Activated naive CD4-positive, alpha-beta T cell treated with anti-CD3 and anti-CD28 coated beads, Interleukin-2, amount 50 U/mL, for 24 hours (primary cell): ENCODE data around the gene KIF4B.
"Not testable (repeated sequence)": the region's sequence is repeated elsewhere in the genome, so short reads cannot be mapped to it uniquely, and the experiment has no call there.

ENCODE experiments used
- H3K27ac Mint-ChIP-seq: one replicate; pipeline ENCODE4 v1.8.0; 2021; ENCODE audit warnings: mild to moderate bottlenecking, mixed read lengths
- H3K27me3 Mint-ChIP-seq: one replicate; pipeline ENCODE4 v1.8.0; 2021; ENCODE audit warnings: mixed read lengths
- H3K36me3 Mint-ChIP-seq: one replicate; pipeline ENCODE4 v1.8.0; 2021; ENCODE audit warnings: mixed read lengths
- H3K4me1 Mint-ChIP-seq: one replicate; pipeline ENCODE4 v1.8.0; 2021; ENCODE audit warnings: mixed read lengths
- H3K4me3 Mint-ChIP-seq: one replicate; pipeline ENCODE4 v1.8.0; 2021; ENCODE audit warnings: mild to moderate bottlenecking, mixed read lengths
- H3K9me3 Mint-ChIP-seq: one replicate; pipeline ENCODE4 v1.8.0; 2021; ENCODE audit warnings: mixed read lengths

Gene KIF4B

GRCh38 chr5:154997746-154998145 lies 15.8 kb upstream of the KIF4B start:
- Mint-ChIP-seq H3K9me3 (no peaks in the 10 kb centered on the region), H3K4me1 (no peaks in the 10 kb centered on the region), H3K27ac (no peak overlapping the region), H3K4me3 (no peak overlapping the region), H3K36me3 (peaks cover 1% of the 10 kb centered on the region), H3K27me3 (peaks cover 15% of the 10 kb centered on the region)

DNA sequence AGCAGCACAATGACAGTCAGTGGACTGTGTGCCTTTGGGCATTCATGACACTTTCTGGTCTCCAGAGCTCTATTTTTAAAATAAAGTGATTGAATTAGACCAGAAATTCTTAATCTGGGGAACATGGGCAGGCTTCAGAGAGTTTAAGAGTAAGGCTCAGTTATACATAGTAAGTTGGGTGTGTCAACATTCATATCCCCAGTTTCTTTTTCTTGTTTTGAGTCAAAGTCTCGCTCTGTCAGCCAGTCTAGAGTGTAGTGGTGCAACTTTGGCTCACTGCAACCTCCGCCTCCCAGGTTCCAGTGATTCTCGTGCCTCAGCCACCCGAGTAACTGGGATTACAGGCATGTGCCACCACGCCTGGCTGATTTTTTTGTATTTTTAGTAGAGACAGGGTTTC lies 13.7 kb upstream of the KIF4B start:
- no peak overlapping the region for H3K27ac Mint-ChIP-seq

GRCh38 chr5:155001523-155001922 lies 12.0 kb upstream of the KIF4B start:
- no peaks in the 10 kb centered on the region for H3K9me3 Mint-ChIP-seq
- no peak overlapping the region for H3K4me3 Mint-ChIP-seq
- H3K36me3 Mint-ChIP-seq, result peaks cover 1% of the 10 kb centered on the region
- H3K27ac Mint-ChIP-seq, result no peak overlapping the region
- H3K27me3 Mint-ChIP-seq, result peaks cover 23% of the 10 kb centered on the region
- no peaks in the 10 kb centered on the region for H3K4me1 Mint-ChIP-seq

More for the DNA sequence above, 13.7 kb upstream of the KIF4B start:
- Mint-ChIP-seq H3K4me3 (no peak overlapping the region), H3K4me1 (no peaks in the 10 kb centered on the region), H3K36me3 (peaks cover 1% of the 10 kb centered on the region), H3K9me3 (no peaks in the 10 kb centered on the region), H3K27me3 (peaks cover 17% of the 10 kb centered on the region)

DNA sequence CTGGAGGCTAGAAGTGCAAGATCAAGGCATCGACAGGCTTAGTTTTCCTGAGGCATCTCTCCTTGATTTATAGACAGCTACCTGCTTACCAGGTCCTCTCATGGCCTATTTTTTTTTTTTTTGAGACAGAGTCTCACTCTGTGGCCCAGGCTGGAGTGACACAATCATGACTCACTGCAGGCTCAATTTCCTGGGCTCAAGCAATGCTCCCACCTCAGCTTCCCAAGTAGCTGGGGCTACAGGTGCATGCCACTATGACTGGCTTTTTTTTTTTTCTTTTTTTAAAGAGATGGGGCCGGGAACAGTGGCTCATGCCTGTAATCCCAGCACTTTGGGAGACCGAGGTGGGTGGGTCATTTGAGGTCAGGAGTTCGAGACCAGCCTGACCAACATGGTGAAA lies 10.8 kb upstream of the KIF4B start:
- H3K4me3 Mint-ChIP-seq, H3K4me1 Mint-ChIP-seq, H3K36me3 Mint-ChIP-seq, H3K27ac Mint-ChIP-seq, H3K9me3 Mint-ChIP-seq: not testable (repeated sequence)
- H3K27me3 Mint-ChIP-seq, result peaks cover 29% of the 10 kb centered on the region

GRCh38 chr5:155004138-155004744 lies 9.3 kb upstream of the KIF4B start:
- no peaks in the 10 kb centered on the region for H3K4me1 Mint-ChIP-seq
- no peak overlapping the region for H3K27ac Mint-ChIP-seq
- H3K36me3 Mint-ChIP-seq, result no peaks in the 10 kb centered on the region
- no peaks in the 10 kb centered on the region for H3K9me3 Mint-ChIP-seq
- H3K27me3 Mint-ChIP-seq, result peaks cover 25% of the 10 kb centered on the region
- no peak overlapping the region for H3K4me3 Mint-ChIP-seq

- H3K36me3 Mint-ChIP-seq, H3K9me3 Mint-ChIP-seq, H3K4me3 Mint-ChIP-seq, H3K4me1 Mint-ChIP-seq, H3K27ac Mint-ChIP-seq: not testable (repeated sequence)
- H3K27me3 Mint-ChIP-seq, result peaks cover 21% of the 10 kb centered on the region
Measured at GRCh38 chr5:155006265-155006664, 7.3 kb upstream of the KIF4B start.

GRCh38 chr5:155008669-155009068 lies 4.9 kb upstream of the KIF4B start:
- H3K4me3 Mint-ChIP-seq, result no peak overlapping the region
- no peak overlapping the region for H3K27ac Mint-ChIP-seq
- peaks cover 30% of the 10 kb centered on the region for H3K27me3 Mint-ChIP-seq
- no peaks in the 10 kb centered on the region for H3K36me3 Mint-ChIP-seq
- H3K4me1 Mint-ChIP-seq, result no peaks in the 10 kb centered on the region
- no peaks in the 10 kb centered on the region for H3K9me3 Mint-ChIP-seq

DNA sequence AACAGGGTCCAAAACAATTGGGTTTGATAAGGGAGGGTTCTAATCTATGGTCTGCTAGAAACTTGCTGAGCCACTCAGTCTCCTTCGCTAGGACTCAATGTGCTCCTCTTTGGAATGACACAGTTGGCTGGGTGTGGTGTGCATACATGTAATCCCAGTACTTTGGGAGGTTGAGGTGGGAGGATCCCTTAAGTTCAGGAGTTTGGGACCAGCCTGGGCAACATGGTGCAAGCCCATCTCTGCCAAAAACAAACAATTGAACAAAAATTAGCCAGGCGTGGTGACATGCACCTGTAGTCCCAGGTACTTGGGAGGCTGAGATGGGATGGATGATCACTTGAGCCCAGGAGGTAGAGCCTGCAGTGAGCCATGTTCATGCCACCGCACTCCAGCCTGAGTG lies 2.7 kb upstream of the KIF4B start:
- H3K27me3 Mint-ChIP-seq, result peaks cover 38% of the 10 kb centered on the region
- no peak overlapping the region for H3K4me3 Mint-ChIP-seq
- H3K9me3 Mint-ChIP-seq, result no peaks in the 10 kb centered on the region
- no peaks in the 10 kb centered on the region for H3K36me3 Mint-ChIP-seq
- no peak overlapping the region for H3K27ac Mint-ChIP-seq
- no peaks in the 10 kb centered on the region for H3K4me1 Mint-ChIP-seq

- Mint-ChIP-seq H3K27me3 (peaks cover 34% of the 10 kb centered on the region), H3K4me3 (no peak overlapping the region), H3K4me1 (no peaks in the 10 kb centered on the region)
Measured at GRCh38 chr5:155015239-155015638, 1.7 kb downstream of the KIF4B start.

DNA sequence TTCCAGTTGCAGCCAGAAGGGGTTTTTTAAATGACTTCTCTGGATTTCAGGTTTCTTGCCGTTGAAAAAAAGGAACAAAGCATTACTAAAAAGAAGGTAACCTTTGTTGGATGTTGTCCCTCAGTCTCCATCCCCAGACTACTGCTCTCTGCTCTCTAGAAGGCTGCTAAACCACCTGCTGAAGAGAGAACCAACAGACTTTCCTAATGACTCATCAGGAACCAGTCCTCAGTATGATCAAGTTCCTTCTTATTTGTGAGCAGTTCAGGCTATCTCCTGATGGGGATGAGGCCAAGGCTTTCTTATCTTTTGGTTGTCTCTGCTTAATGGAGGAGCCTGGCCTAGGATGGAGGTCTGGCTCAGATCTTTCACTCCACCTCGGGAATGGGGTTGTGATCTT lies 4.1 kb downstream of the KIF4B start:
- H3K27me3 Mint-ChIP-seq, result peaks cover 27% of the 10 kb centered on the region
- H3K27ac Mint-ChIP-seq, result no peak overlapping the region
- no peaks in the 10 kb centered on the region for H3K36me3 Mint-ChIP-seq
- no peaks in the 10 kb centered on the region for H3K4me1 Mint-ChIP-seq
- H3K9me3 Mint-ChIP-seq, result no peaks in the 10 kb centered on the region
- no peak overlapping the region for H3K4me3 Mint-ChIP-seq

More at GRCh38 chr5:155015239-155015638, 1.7 kb downstream of the KIF4B start:
- no peaks in the 10 kb centered on the region for H3K36me3 Mint-ChIP-seq
- no peak overlapping the region for H3K27ac Mint-ChIP-seq
- no peaks in the 10 kb centered on the region for H3K9me3 Mint-ChIP-seq

GRCh38 chr5:155019601-155020226 lies 6.2 kb downstream of the KIF4B start:
- no peaks in the 10 kb centered on the region for H3K9me3 Mint-ChIP-seq
- H3K4me1 Mint-ChIP-seq, result no peaks in the 10 kb centered on the region
- H3K4me3 Mint-ChIP-seq, result no peak overlapping the region
- H3K36me3 Mint-ChIP-seq, result no peaks in the 10 kb centered on the region
- no peak overlapping the region for H3K27ac Mint-ChIP-seq
- H3K27me3 Mint-ChIP-seq, result peaks cover 16% of the 10 kb centered on the region

DNA sequence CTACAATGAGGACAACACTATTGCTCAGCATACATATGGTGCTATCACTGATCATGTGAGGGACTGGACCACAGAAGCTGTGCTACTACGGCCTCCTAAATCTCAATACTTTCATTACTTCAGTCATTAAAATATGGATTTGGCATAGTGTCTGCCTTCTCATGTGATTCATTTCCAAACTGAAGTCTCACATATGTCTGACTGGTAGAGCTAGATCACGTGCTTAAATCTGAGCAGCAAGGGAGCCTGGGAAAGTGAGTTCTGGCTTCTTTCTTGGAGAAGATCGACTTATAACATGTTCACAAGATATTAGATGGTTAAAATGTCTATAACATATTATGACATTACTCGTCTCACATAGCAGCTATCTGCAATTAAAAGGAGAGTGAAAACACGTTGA lies 8.3 kb downstream of the KIF4B start:
- Mint-ChIP-seq H3K4me1 (no peaks in the 10 kb centered on the region), H3K27me3 (peaks cover 12% of the 10 kb centered on the region), H3K27ac (no peak overlapping the region), H3K4me3 (no peak overlapping the region), H3K36me3 (no peaks in the 10 kb centered on the region), H3K9me3 (no peaks in the 10 kb centered on the region)

DNA sequence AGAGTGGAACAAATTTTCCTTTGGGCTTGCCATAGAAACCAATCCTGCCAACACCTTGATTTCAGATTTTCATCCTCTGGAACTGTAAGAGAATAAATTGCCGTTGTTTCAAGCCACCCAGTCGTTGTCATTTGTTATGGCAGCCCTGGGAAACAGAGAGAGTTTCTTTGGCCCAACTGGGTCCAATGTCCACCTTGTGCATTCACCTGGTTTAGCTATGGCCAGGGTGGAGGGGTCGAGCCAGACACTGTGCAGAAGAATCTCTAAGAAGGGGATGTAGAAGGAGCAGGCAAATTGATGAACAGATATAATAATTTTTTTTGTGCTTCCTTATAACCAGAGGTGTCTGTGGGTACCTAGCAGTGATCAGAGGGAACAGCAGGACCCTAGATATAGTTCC lies 9.8 kb downstream of the KIF4B start:
- Mint-ChIP-seq H3K36me3 (no peaks in the 10 kb centered on the region), H3K4me3 (no peak overlapping the region), H3K27ac (no peak overlapping the region), H3K9me3 (peaks cover 1% of the 10 kb centered on the region), H3K4me1 (no peaks in the 10 kb centered on the region), H3K27me3 (peaks cover 12% of the 10 kb centered on the region)

DNA sequence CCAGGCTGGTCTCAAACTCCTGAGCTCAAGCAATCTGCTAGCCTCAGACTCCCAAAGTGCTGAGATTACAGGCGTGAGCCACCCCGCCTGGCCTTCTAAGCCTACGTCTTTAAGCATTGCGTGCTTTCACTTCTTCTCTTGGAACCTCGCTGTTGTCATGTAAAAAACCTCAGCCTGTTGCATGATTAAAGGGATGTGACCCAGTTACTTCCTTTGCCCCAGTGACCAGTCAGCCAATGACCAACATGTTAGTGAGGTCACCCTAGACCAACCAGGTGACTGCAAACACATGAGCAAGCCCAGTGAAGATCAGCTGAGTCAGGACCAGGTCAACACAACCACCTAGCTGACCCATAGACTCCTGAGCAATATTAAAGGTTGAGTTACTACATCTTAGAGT lies 10.5 kb downstream of the KIF4B start:
- peaks cover 2% of the 10 kb centered on the region for H3K36me3 Mint-ChIP-seq
- no peak overlapping the region for H3K4me3 Mint-ChIP-seq
- peaks cover 8% of the 10 kb centered on the region for H3K9me3 Mint-ChIP-seq
- no peaks in the 10 kb centered on the region for H3K4me1 Mint-ChIP-seq
- H3K27ac Mint-ChIP-seq, result no peak overlapping the region
- H3K27me3 Mint-ChIP-seq, result peaks cover 7% of the 10 kb centered on the region

GRCh38 chr5:155025895-155026294 lies 12.3 kb downstream of the KIF4B start:
- H3K9me3 Mint-ChIP-seq, result peaks cover 8% of the 10 kb centered on the region
- H3K4me3 Mint-ChIP-seq, result no peak overlapping the region
- no peaks in the 10 kb centered on the region for H3K4me1 Mint-ChIP-seq
- peaks cover 6% of the 10 kb centered on the region for H3K27me3 Mint-ChIP-seq
- peaks cover 2% of the 10 kb centered on the region for H3K36me3 Mint-ChIP-seq
- no peak overlapping the region for H3K27ac Mint-ChIP-seq

DNA sequence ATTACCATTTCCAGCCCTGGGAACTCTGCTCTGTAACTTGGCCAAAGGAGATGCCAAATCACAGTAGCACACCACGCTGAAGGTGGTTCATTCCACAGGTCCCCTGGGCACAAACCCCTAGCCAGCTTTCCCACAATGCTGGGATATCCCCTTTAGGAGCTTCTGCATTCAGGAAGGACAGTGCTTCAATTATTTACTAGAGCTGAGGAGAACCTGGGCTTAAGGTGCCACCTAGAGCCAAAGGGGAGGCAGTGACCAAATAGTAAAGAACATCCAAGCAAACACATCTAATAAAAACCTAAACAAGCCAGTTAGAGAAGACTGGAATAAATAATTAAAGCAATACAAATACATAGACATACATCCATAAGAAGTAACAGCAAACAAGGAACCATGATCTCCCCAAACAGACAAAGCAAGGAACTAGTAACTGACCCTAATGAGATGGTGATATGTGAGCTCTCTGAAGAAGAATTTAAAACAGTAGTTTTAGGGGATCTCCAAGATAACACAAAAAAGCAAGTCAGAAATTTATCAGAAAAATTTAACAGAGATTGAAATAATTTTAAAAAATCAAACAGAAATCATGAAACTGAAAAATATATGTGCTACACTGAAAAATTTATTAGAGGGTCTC lies 14.6 kb downstream of the KIF4B start:
- peaks cover 8% of the 10 kb centered on the region for H3K9me3 Mint-ChIP-seq
- H3K4me1 Mint-ChIP-seq, result no peaks in the 10 kb centered on the region
- H3K36me3 Mint-ChIP-seq, result peaks cover 2% of the 10 kb centered on the region

More for the DNA sequence above, 14.6 kb downstream of the KIF4B start:
- H3K4me3 Mint-ChIP-seq, result no peak overlapping the region
- H3K27me3 Mint-ChIP-seq, result peaks cover 6% of the 10 kb centered on the region
- H3K27ac Mint-ChIP-seq, result no peak overlapping the region
